GM12874 (cell line): ENCODE data around the gene KAZN.

Experiments used
- TF ChIP-seq, protein P1 (sequence below): IDR thresholded peaks from 2 replicates; pipeline ENCODE4 v1.5.1; 2011; ENCODE audit warnings: low read depth, mild to moderate bottlenecking, control low read depth, low read length, moderate library complexity; ENCODE audit not compliant: insufficient read depth

Gene KAZN

DNA sequence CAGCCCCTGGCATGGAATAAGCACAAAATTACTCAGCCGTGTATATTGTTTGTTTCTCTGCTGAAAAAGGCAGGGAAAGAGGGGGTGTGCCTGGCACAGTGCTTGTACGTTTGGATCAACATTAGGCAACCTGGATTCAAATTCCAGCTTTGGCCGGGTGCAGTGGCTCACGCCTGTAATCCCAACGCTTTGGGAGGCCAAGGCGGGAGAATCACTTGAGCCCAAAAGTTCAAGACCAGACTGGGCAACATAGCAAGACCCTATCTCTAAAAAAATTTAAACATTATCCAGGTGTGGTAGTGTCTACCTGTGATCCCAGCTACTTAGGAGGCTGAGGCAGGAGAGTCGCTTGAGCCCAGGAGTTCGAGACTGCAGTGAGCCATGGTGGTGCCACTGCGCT is 402.2 kb downstream of the KAZN start:
- TF ChIP-seq, protein P1, sequence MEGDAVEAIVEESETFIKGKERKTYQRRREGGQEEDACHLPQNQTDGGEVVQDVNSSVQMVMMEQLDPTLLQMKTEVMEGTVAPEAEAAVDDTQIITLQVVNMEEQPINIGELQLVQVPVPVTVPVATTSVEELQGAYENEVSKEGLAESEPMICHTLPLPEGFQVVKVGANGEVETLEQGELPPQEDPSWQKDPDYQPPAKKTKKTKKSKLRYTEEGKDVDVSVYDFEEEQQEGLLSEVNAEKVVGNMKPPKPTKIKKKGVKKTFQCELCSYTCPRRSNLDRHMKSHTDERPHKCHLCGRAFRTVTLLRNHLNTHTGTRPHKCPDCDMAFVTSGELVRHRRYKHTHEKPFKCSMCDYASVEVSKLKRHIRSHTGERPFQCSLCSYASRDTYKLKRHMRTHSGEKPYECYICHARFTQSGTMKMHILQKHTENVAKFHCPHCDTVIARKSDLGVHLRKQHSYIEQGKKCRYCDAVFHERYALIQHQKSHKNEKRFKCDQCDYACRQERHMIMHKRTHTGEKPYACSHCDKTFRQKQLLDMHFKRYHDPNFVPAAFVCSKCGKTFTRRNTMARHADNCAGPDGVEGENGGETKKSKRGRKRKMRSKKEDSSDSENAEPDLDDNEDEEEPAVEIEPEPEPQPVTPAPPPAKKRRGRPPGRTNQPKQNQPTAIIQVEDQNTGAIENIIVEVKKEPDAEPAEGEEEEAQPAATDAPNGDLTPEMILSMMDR: no peak

DNA sequence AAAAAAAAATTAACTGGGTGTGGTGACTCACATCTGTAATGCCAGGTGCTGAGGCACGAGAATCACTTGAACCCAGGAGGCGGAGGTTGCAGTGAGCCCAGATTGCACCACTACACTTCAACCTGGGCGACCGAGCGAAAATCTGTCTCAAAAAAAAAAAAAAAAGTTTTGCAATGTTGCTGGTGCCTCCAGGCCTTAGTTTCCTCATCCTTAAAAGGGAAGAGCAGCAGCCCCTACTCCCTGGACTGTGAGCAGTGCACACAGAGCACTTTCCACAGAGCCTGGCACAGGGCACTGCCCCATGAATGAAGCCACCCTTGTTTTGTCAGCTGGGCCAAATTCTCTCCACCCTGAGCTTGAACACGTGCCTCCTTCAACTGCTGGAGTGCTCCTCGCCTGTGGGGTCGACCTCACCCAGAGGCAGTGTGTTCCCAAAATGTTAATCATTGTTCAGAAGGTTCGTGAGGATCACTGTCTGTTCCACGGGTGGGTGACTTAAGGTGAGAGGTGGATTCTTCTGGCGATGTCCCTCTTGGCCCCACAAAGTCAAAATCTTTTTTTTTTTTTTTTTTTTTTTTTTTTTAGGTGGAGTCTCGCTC is 402.9 kb downstream of the KAZN start:
- TF ChIP-seq, protein P1: no peak

DNA sequence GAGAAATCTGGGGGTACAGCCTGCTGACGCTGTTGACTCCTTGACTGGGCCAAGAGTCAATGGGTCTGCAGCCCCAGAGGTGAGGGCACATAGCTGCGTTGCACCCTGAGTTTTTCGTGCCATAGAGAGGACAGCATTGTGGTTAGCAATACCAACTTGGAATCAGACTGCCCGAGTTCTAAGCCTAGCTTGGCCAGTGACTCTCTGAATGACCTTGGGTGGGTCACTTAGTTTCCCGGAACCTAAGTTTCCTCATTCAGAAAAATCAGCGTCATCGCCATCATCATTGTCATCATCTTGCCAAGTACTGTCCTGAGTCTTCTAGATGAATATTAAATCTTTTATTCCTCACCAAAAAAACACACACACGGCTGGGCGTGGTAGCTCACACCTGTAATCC is 403.8 kb downstream of the KAZN start:
- TF ChIP-seq, protein P1: no peak

GRCh38 chr1:15004396-15004795 is 405.9 kb downstream of the KAZN start:
- TF ChIP-seq, protein P1: no peak

DNA sequence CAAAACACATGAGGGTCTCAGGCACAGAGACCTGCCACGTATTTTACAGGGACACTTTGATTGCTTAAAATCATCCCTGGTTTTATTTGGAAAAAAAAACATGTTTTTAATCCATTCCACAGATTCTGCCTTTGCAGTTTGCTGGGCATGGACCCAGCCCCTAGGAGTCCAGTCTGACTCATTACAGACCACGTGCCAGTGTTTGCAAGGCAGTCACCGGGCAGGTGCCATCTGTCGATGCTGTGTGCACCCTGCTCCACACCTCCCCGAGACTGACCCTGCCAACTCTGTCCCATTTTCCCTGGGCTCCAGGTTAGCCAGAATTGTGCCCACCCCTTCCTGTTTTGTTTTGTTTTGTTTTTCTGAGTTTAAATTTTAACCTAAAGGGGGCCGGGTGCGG is 406.6 kb downstream of the KAZN start:
- TF ChIP-seq, protein P1: no peak

- TF ChIP-seq, protein P1: no peak
These were observed 408.9 kb downstream of the KAZN start for GRCh38 chr1:15007368-15007767.

DNA sequence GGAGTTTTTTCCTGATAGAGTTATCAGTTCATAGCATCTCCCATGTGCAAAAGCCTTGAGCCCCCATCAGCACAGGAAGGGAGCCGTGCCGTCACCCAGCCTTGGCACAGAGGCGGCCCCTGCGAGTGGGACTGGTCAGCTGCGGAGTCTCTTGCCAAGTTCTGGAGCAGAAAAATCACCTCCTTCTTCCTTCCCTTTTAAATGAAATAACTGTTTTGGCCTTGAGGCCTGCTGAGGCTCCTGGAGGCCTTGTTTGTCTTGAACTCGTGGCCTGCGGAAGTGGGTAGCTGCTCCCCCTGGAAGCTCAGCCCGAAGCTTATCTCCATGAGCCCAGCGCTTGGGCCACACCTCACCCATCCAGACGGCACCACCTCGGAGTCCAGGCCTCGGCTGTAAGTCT is 409.4 kb downstream of the KAZN start:
- TF ChIP-seq, protein P1: no peak
